ENCODE data around the gene RYR2. TPM values are rescaled to one million over a fixed set of nuclear protein-coding genes. Genes with fewer than 3 reads are reported as not detected.

Gene RYR2
- total RNA-seq, 1 experiment from 2014 or later: 3.4 TPM

DNA sequence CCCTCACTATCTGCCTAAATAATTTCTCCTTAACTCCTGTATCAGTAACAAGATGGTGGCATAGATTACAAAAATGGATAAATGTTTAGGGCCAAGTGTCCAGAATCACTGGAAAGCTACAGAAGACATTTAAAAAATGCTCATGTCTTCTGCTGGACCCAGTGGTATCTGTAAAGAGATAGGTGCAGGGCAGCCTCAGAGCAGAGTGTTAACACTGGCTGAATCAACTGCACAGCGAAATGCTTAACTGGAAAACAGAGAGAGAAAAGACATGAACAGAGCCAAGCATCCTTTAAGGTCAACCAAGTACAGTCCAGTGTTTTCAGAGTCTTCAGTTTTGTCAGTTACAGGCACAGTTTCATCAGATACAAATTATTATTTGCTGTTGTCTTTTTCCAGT is 429.4 kb downstream of the RYR2 start:
- H4K91ac ChIP-seq (ENCODE audit: insufficient read length, low read depth, low read length): no peak overlapping the region
- WGBS (ENCODE audit: extremely low coverage, insufficient read length, low lambda C conversion rate): no CpG with 5 or more reads among the region's 1 CpG
- no peak overlapping the region for H3K18ac ChIP-seq (ENCODE audit: insufficient read length, low read depth, low read length)
- no peak for DNase-seq
- Mint-ChIP-seq H3K27ac (no peak overlapping the region; a peak in 1 of 7 replicates), H3K4me3 (no peak overlapping the region), H3K4me1 (peaks cover 0 to 3% of the 10 kb centered on the region in 2 experiments; a peak in 1 of 4 replicates), H3K36me3 (ENCODE audit: insufficient read depth in 1 of 3, low read depth in 3 of 3) (peaks cover 0 to 5% (median 2%) of the 10 kb centered on the region in 3 experiments; a peak in 4 of 7 replicates), H3K27me3 (ENCODE audit: low read depth) (no peaks in the 10 kb centered on the region), H3K9me3 (no peaks in the 10 kb centered on the region; a peak in 1 of 5 replicates)
- no peak overlapping the region for H3T11ph ChIP-seq (ENCODE audit: low read length)
- H3K56ac ChIP-seq (ENCODE audit: insufficient read length, low read depth, low read length): no peak overlapping the region
- no peaks in the 10 kb centered on the region for H3K9me3 ChIP-seq (ENCODE audit: control insufficient read depth, low read depth, low read length)
- H3K4me1 ChIP-seq (ENCODE audit: insufficient read depth, low read length): no peaks in the 10 kb centered on the region
- no peak overlapping the region for H2BK5ac ChIP-seq (ENCODE audit: insufficient read length, low read length)
- no peak overlapping the region for H3K9ac ChIP-seq (ENCODE audit: extremely low read depth, insufficient read length, low read length)
- H2BK15ac ChIP-seq (ENCODE audit: low read depth, low read length): no peak overlapping the region
- H3K79me2 ChIP-seq (ENCODE audit: insufficient read depth, low read length): no peaks in the 10 kb centered on the region
- no peaks in the 10 kb centered on the region for H3K79me1 ChIP-seq (ENCODE audit: insufficient read depth, low read depth, low read length, poor library complexity, severe bottlenecking)
- no peak overlapping the region for H3K14ac ChIP-seq (ENCODE audit: insufficient read depth, low read length)
- no peak overlapping the region for H2AFZ ChIP-seq (ENCODE audit: low read length)
- no peaks in the 10 kb centered on the region for H3K23me2 ChIP-seq (ENCODE audit: insufficient read length, low read depth, low read length, poor library complexity, severe bottlenecking)
- H4K20me1 ChIP-seq (ENCODE audit: control insufficient read depth, insufficient read depth, insufficient read length): no peaks in the 10 kb centered on the region
- no peak overlapping the region for H4K8ac ChIP-seq (replicated peaks; ENCODE audit: insufficient read length, low read depth, low read length)
- TF ChIP-seq CTCF (conservative IDR thresholded peaks at IDR 0.05): no peak
- no peak overlapping the region for H2BK12ac ChIP-seq (ENCODE audit: insufficient read length, low read depth, low read length)
- no peak overlapping the region for H3K27ac ChIP-seq (ENCODE audit: insufficient read length, low read depth, low read length)
- no peak overlapping the region for H3K23ac ChIP-seq (ENCODE audit: insufficient read length, low read depth, low read length)
- no peaks in the 10 kb centered on the region for H3K27me3 ChIP-seq (ENCODE audit: insufficient read depth, low read length)
- no peak overlapping the region for H3K4me2 ChIP-seq (ENCODE audit: insufficient read depth, insufficient read length, low read length)
- no peak overlapping the region for H2AK5ac ChIP-seq (ENCODE audit: insufficient read length, low read length)
- no peak overlapping the region for H2BK20ac ChIP-seq (ENCODE audit: low read depth, low read length, poor library complexity, severe bottlenecking)
- no peak overlapping the region for H4K5ac ChIP-seq (ENCODE audit: insufficient read length, low read depth, low read length)
- no peak overlapping the region for H2BK120ac ChIP-seq (ENCODE audit: low read depth, low read length, poor library complexity, severe bottlenecking)
- no peak overlapping the region for H3K4ac ChIP-seq (ENCODE audit: low read depth, low read length)
